ENCODE data around the gene GNAS-AS1. TPM values are rescaled to one million over a fixed set of nuclear protein-coding genes. Genes with fewer than 3 reads are reported as not detected.
A peak's percentile ranks its signal among the peaks of the same experiment; 100 is the strongest.

Gene GNAS-AS1
- 1 to 10 TPM; 1.7 to 2.0 TPM for total RNA-seq

DNA sequence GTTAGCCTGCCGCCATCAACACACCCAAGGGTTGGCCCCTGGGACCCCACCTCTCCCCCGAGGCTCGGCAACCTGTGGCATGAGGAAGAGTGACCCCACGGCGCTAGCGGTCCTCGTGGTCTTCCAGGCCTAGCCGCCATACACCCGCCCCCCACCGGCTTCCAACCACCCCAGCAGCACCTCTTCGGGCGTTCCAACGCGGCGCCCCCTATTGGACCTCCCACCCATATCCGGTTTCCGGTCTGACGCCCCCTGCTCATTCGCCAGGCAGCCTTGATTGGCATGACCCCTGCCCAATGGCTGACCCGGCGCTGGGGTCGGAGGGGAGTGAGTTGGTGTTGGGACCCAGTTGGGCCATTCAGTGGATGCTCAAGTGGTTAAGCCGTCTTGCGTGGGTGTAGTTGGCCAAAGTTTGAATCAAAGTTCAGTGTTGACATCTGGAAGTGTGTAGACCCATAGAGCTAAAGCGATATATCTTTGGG, at the start of gene GNAS-AS1:
Gene GNAS-AS1, minus strand, starts transcription at position 210 of the 482 bp plus-strand sequence.
- CTCF ChIA-PET, result interaction anchor here (1.0 to 1.9 kb wide), 3 partner anchors 200 to 371 kb away, joined by 3 to 4 read pairs (median 3); partner anchors contain the start of gene STX16
- peak within 1 kb of the TSS; percentile 85 for H3K4me3 Mint-ChIP-seq

DNA sequence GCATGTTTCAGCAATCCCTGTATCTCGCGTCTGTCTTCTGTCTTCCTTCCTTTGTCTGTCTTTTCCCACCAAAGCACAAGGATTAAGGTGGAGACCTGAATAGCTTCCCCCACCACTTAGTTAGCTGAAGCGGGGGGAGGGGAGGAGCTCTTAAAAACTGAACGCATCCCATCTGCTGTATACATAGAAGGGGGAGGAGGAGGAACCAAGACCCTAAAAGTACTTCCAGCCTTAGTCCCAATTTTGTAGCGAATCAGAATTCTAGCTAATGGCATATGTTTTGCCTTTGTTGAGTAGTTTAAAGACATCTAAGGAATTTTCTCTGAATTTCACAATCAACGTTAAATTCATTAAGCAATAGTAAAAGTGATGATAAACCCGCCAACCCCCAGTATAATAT, 49.7 kb upstream of the GNAS-AS1 start:
- intact Hi-C loops (cut with micrococcal nuclease), result no loop called here
- ATAC-seq, result no peak
- peaks cover 73% of the 10 kb centered on the region for H3K36me3 Mint-ChIP-seq (ENCODE audit: low read depth)
- CTCF ChIA-PET, result interaction anchor here (0.9 to 1.3 kb wide), 2 partner anchors 16 to 188 kb away, joined by 3 read pairs; no protein-coding TSS in a partner anchor
- H3K27me3 Mint-ChIP-seq, result no peaks in the 10 kb centered on the region
- peak overlapping the region; percentile 18 for H3K27ac Mint-ChIP-seq
- H3K4me1 Mint-ChIP-seq (ENCODE audit: low read depth), result peaks cover 69% of the 10 kb centered on the region
- H3K4me3 Mint-ChIP-seq, result no peak overlapping the region
- DNase-seq, result no peak
- TF ChIP-seq, protein P1, sequence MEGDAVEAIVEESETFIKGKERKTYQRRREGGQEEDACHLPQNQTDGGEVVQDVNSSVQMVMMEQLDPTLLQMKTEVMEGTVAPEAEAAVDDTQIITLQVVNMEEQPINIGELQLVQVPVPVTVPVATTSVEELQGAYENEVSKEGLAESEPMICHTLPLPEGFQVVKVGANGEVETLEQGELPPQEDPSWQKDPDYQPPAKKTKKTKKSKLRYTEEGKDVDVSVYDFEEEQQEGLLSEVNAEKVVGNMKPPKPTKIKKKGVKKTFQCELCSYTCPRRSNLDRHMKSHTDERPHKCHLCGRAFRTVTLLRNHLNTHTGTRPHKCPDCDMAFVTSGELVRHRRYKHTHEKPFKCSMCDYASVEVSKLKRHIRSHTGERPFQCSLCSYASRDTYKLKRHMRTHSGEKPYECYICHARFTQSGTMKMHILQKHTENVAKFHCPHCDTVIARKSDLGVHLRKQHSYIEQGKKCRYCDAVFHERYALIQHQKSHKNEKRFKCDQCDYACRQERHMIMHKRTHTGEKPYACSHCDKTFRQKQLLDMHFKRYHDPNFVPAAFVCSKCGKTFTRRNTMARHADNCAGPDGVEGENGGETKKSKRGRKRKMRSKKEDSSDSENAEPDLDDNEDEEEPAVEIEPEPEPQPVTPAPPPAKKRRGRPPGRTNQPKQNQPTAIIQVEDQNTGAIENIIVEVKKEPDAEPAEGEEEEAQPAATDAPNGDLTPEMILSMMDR (IDR thresholded peaks at IDR 0.05), result no peak
- POLR2A ChIA-PET, result interaction anchor here (0.6 to 1.0 kb wide), 3 partner anchors 23 to 498 kb away, joined by 3 to 7 read pairs (median 4); partner anchors contain the start of gene ATP5F1E
- H3K9me3 Mint-ChIP-seq, result no peaks in the 10 kb centered on the region

More for the DNA sequence above, at the start of gene GNAS-AS1:
- peaks cover 44% of the 10 kb centered on the region for H3K27me3 Mint-ChIP-seq
- POLR2A ChIA-PET, result no interaction called here
- peak; percentile 88 for ATAC-seq
- peak; percentile 88 for DNase-seq
- intact Hi-C loops (cut with micrococcal nuclease), result no loop called here
- TF ChIP-seq, protein P1 (IDR thresholded peaks at IDR 0.05), result no peak
- H3K36me3 Mint-ChIP-seq (ENCODE audit: low read depth), result no peaks in the 10 kb centered on the region
- H3K9me3 Mint-ChIP-seq, result no peaks in the 10 kb centered on the region
- H3K27ac Mint-ChIP-seq, result peak within 1 kb of the TSS; percentile 36
- H3K4me1 Mint-ChIP-seq (ENCODE audit: low read depth), result peaks cover 34% of the 10 kb centered on the region

DNA sequence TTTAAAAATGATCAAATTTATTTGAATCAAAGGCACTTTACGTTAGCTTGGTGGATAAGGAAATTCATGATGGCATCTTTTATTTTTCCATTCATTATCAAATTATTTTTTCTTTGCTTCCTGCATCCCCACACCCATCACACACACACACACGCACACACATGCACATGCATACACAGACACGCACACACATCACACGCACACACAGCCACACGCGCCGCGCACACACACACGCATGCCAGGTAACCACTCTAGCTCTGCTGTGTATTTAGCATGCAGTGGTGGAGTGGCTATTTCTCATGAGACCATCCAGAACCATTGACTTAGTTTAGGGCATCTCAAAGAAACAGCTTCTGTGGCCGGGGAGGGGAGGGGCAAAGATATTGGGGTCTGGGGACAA, 48.8 kb upstream of the GNAS-AS1 start:
- ChIA-PET CTCF (no interaction called here), POLR2A (interaction anchor here (1.0 kb wide), 1 partner anchor 22 kb away, joined by 3 read pairs; no protein-coding TSS in a partner anchor)
- no peak for ATAC-seq
- Mint-ChIP-seq H3K4me1 (ENCODE audit: low read depth) (peaks cover 70% of the 10 kb centered on the region), H3K4me3 (no peak overlapping the region), H3K27me3 (no peaks in the 10 kb centered on the region), H3K9me3 (no peaks in the 10 kb centered on the region), H3K27ac (peak overlapping the region; percentile 23), H3K36me3 (ENCODE audit: low read depth) (peaks cover 74% of the 10 kb centered on the region)
- TF ChIP-seq, protein P1 (IDR thresholded peaks at IDR 0.05), result no peak
- intact Hi-C loops (cut with micrococcal nuclease), result no loop called here
- DNase-seq, result no peak

DNA sequence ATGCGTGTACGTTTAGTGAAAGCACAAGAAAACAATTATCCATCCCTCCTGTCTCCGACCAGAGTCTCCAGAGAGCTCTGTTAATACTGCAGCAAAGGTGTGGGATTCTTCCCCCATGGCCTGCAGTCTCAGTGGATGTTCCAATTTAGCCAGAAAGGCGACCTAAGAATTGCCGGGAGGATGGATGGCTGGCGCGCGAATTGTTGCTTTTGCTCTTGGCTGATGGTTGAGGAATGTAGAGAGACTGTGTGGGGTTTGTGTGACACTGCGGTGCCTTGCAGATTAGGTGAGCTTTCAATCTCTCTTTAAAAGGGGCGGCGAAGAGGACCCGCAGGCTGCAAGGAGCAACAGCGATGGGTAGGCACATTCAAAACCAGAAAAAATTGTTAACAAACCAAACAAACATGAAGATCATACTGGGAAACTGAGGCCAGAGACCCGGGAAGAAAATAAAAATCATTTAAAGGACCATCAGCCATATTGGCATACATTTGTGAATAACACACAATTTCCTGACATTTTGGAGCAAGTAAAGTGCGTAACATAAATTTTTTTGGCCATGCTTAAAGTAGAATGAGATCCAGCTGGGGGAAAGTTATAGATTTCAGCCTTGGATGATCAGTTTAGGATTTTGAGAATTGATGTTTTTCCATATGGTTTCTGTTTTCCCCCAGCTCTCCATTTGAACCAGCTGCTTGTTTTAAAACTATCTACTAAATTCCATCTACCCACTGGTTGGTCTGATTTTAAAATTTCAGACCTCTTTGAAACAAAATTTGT, 48.1 kb upstream of the GNAS-AS1 start:
- Mint-ChIP-seq H3K27ac (peak overlapping the region; percentile 27), H3K4me3 (no peak overlapping the region)
- intact Hi-C loops (cut with micrococcal nuclease), result no loop called here

More for the DNA sequence above, 48.1 kb upstream of the GNAS-AS1 start:
- TF ChIP-seq, protein P1 (IDR thresholded peaks at IDR 0.05), result no peak
- Mint-ChIP-seq H3K27me3 (no peaks in the 10 kb centered on the region), H3K9me3 (no peaks in the 10 kb centered on the region), H3K4me1 (ENCODE audit: low read depth) (peaks cover 75% of the 10 kb centered on the region), H3K36me3 (ENCODE audit: low read depth) (peaks cover 72% of the 10 kb centered on the region)
- POLR2A ChIA-PET, result interaction anchor here (1.1 to 1.9 kb wide), 4 partner anchors 8 to 393 kb away, joined by 3 to 7 read pairs (median 3); partner anchors contain the start of gene ATP5F1E
- DNase-seq (no peak), ATAC-seq (no peak)
- CTCF ChIA-PET, result interaction anchor here (1.2 kb wide), 1 partner anchor 9 kb away, joined by 4 read pairs; no protein-coding TSS in a partner anchor
